Thoracic aorta (tissue), 2 donors: ENCODE results near the gene GMDS. TPM values are rescaled to one million over a fixed set of nuclear protein-coding genes. Genes with fewer than 3 reads are reported as not detected.

Source experiments
- ATAC-seq: fragments of 150-250 bp; one replicate; pipeline ENCODE4 v1.8.0; 2017; ENCODE audit warnings: low read depth; ENCODE audit not compliant: insufficient number of reproducible peaks, low FRiP score
- DNase-seq: peaks from one replicate; pipeline ENCODE4 v3.0.0-alpha.2; 2020; ENCODE audit warnings: low spot score
- H3K27ac ChIP-seq, 2 donors: fragments of 200-600 bp; sonication (generic); 1 replicate in 1 of 2; 2 replicates in 1 of 2; pipeline ENCODE4 v1.5.1; 2016; ENCODE audit warnings: mild to moderate bottlenecking in 2 of 2, moderate library complexity in 2 of 2
- H3K27me3 ChIP-seq: fragments of 200-600 bp; sonication (generic); replicated peaks from 2 replicates; pipeline ENCODE4 v1.6.0; 2016; ENCODE audit warnings: mild to moderate bottlenecking; ENCODE audit not compliant: insufficient read depth
- H3K36me3 ChIP-seq: fragments of 200-600 bp; sonication (generic); one replicate; pipeline ENCODE4 v1.5.1; 2016
- H3K4me1 ChIP-seq, 2 donors: fragments of 200-600 bp; sonication (generic); 1 replicate in 1 of 2; 2 replicates in 1 of 2; pipeline versions ENCODE4 v1.5.1 to v1.6.0; 2016; ENCODE audit warnings: low read depth in 2 of 2, mild to moderate bottlenecking in 1 of 2; ENCODE audit not compliant: control insufficient read depth in 1 of 2
- H3K4me3 ChIP-seq: fragments of 200-600 bp; sonication (generic); 2 replicates; pipeline ENCODE4 v1.5.1; 2016; ENCODE audit warnings: mild to moderate bottlenecking
- H3K9me3 ChIP-seq: fragments of 200-600 bp; sonication (generic); 2 replicates; pipeline ENCODE4 v1.5.1; 2016
- total RNA-seq, 2 donors: library from RNA; depleted of rRNA; stranded (reverse); fragments of >200 nt; gene quantifications; one replicate each; pipeline versions ENCODE4 v1.1.0 to v1.2.3, GENCODE V29; 2016
- TF ChIP-seq, protein P1 (sequence below): fragments of 200-600 bp; sonication (generic); IDR thresholded peaks from one replicate; pipeline ENCODE4 v1.5.1; 2019; ENCODE audit warnings: antibody characterized with exemption

GMDS gene
- total RNA-seq, 2 donors from 2014 or later: 87.8 to 87.9 TPM

DNA sequence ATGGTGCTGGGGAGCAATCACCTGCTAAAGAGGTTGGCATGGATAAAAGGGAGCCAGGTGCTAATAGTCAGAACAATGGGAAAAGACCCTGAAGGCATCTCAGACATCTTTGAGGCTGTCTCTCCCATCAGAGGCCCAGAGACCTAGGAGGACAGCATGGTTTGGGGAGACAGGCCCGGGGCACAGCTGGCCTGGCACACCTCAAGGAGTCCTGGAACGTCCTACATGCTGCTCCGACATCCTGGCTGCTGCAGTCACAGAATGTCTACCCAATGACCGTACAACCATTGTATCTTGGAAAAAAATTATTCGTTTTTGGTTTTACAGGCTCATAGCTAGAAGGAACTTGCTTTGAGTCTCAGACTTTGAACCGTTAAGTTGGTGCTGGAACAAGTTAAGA is 4.4 kb downstream of the GMDS start:
- H3K4me1 ChIP-seq: peaks cover 3 to 49% of the 10 kb centered on the region in 2 donors
- ATAC-seq (no peak), DNase-seq (no peak)

DNA sequence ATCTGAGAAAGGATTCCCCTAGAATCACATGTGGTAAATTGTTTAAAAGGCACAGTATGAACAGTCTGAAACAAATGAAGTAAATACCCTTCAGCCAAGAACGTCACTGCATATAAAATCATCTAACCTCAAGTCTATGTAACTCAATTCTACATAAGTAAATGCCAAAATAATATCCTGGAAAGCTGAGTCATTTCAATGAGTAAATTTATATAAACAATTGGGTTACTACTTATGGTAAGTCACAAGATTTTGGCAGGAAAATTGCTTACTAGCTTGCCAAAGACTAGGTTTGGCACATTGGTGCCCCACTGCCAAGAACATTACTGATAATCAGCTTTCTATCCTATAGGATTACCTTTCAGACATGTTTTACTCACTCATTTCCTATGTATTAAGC is 8.4 kb downstream of the GMDS start:
- H3K27ac ChIP-seq: peak overlapping the region; percentile 9 to 31
- ATAC-seq: no peak

More for the DNA sequence above, 4.4 kb downstream of the GMDS start:
- Histone ChIP-seq H3K27ac (no peak overlapping the region), H3K36me3 (no peaks in the 10 kb centered on the region), H3K4me3 (no peak overlapping the region), H3K27me3 (no peaks in the 10 kb centered on the region), H3K9me3 (no peaks in the 10 kb centered on the region)
- TF ChIP-seq, protein P1, sequence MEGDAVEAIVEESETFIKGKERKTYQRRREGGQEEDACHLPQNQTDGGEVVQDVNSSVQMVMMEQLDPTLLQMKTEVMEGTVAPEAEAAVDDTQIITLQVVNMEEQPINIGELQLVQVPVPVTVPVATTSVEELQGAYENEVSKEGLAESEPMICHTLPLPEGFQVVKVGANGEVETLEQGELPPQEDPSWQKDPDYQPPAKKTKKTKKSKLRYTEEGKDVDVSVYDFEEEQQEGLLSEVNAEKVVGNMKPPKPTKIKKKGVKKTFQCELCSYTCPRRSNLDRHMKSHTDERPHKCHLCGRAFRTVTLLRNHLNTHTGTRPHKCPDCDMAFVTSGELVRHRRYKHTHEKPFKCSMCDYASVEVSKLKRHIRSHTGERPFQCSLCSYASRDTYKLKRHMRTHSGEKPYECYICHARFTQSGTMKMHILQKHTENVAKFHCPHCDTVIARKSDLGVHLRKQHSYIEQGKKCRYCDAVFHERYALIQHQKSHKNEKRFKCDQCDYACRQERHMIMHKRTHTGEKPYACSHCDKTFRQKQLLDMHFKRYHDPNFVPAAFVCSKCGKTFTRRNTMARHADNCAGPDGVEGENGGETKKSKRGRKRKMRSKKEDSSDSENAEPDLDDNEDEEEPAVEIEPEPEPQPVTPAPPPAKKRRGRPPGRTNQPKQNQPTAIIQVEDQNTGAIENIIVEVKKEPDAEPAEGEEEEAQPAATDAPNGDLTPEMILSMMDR: no peak

DNA sequence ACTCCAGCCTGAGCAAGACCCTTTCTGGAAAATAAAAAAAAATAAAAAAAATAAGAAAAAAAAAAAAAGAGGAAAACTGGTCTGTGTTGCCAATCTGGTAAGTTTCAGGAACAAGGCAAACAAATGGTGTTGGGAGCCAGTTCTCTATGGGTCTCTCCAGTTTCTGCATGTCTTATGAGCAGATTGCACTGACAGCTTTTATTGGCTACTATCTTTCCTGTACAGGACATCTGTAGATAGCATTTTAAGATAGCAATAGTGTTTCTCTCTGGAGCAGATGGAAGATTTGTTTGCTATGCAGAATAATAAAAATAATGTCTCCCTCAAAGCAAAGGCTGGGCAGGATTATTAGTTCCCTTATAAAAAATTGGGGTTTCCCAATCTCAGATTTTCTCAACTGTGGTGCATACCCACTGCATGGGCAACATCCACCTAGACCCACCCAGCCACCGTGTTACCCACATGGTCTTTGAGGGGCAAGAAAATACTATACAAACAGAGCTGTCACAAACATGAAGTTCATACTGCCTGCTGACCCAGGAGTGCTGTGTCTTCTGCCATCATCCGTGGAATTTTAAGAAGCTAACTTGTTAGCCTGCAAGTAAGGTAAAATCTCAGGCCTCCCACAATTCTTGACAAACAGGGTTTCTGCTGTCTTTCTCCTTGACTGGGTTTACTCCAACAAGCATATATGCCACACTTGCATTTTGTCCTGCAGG is 9.5 kb downstream of the GMDS start:
- no peak for DNase-seq
- TF ChIP-seq, protein P1: no peak
- Histone ChIP-seq H3K9me3 (no peaks in the 10 kb centered on the region), H3K27me3 (no peaks in the 10 kb centered on the region), H3K4me1 (peaks cover 8 to 34% of the 10 kb centered on the region in 2 donors), H3K36me3 (no peaks in the 10 kb centered on the region), H3K4me3 (no peak overlapping the region), H3K27ac (no peak overlapping the region)
- peak; percentile 29 for ATAC-seq

More for the DNA sequence above, 8.4 kb downstream of the GMDS start:
- Histone ChIP-seq H3K36me3 (no peaks in the 10 kb centered on the region), H3K4me3 (no peak overlapping the region), H3K27me3 (no peaks in the 10 kb centered on the region), H3K4me1 (peaks cover 3 to 28% of the 10 kb centered on the region in 2 donors), H3K9me3 (no peaks in the 10 kb centered on the region)
- TF ChIP-seq, protein P1: no peak
- no peak for DNase-seq

DNA sequence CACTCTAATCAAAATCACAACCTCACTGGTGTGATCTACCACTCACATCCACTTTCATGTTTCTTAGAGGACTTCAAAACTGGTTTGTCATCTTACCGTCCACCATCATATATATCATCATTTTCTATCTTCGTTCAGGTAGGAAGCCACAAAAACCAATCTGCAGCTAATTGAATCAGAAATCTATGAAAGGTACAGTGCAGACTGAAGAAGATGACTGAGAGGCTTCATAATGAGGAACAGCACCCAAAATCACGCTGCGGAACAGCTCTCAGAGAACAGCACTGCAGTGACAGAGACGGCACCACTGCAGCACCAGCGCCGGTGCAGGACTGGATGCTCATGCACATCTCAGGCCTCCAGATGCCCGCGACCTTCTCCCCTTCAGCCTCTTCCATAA is 13.0 kb downstream of the GMDS start:
- DNase-seq: no peak
- Histone ChIP-seq H3K4me3 (no peak overlapping the region), H3K36me3 (no peaks in the 10 kb centered on the region), H3K27me3 (no peaks in the 10 kb centered on the region), H3K9me3 (no peaks in the 10 kb centered on the region), H3K4me1 (peaks cover 14 to 45% of the 10 kb centered on the region in 2 donors), H3K27ac (peak overlapping the region in 1 of 2 donors; percentile 28)
- no peak for ATAC-seq
- TF ChIP-seq, protein P1: no peak

DNA sequence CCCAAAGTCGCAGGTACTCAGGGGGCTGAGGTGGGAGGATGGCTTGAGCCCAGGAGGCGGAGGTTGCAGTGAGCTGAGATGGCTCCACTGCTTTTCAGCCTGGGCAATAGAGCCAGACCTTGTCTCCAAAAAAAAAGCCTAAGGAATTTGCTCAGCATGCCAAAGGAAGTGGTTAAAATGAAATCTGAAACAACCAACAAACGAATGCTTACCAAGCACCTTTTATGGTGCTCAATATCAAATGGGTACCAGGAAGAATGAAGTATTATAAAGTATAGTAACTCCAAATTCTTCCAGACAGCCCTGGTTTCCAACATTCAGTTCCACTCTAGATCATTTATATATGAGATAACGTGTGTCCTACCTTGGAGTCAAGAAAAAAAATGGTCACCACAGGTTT is 14.0 kb downstream of the GMDS start:
- H3K9me3 ChIP-seq: no peaks in the 10 kb centered on the region
- H3K27ac ChIP-seq: peak overlapping the region; percentile 45 to 60
- DNase-seq (no peak), ATAC-seq (no peak)
- H3K4me1 ChIP-seq: peaks cover 11 to 35% of the 10 kb centered on the region in 2 donors
- H3K36me3 ChIP-seq: no peaks in the 10 kb centered on the region
- TF ChIP-seq, protein P1: no peak
- no peaks in the 10 kb centered on the region for H3K27me3 ChIP-seq
- peak overlapping the region; percentile 22 for H3K4me3 ChIP-seq
